Tibial nerve (tissue), 4 donors: ENCODE results near the gene GTF2A1L.

Experiments used
- EP300 ChIP-seq, 2 donors: sonication (generic); formaldehyde crosslinking; IDR thresholded peaks; one replicate each; pipeline ENCODE4 v1.6.1; 2017; ENCODE audit warnings: antibody characterized with exemption in 2 of 2, mild to moderate bottlenecking in 1 of 2
- POLR2A ChIP-seq, 2 donors: fragments of 450-650 bp; IDR thresholded peaks; one replicate each; pipeline ENCODE4 v1.6.1; 2017; ENCODE audit warnings: antibody characterized with exemption in 2 of 2, mild to moderate bottlenecking in 2 of 2, moderate library complexity in 2 of 2
- TF ChIP-seq, protein P1 (sequence below), 5 experiments: fragments of 200-600 bp in 3 of 5; fragments of 450-650 bp in 2 of 5; sonication (generic) in 3 of 5; IDR thresholded peaks; one replicate each; pipeline ENCODE4 v1.5.1; 2016 to 2019; ENCODE audit warnings: antibody characterized with exemption in 5 of 5, mild to moderate bottlenecking in 3 of 5, moderate library complexity in 2 of 5

DNA sequence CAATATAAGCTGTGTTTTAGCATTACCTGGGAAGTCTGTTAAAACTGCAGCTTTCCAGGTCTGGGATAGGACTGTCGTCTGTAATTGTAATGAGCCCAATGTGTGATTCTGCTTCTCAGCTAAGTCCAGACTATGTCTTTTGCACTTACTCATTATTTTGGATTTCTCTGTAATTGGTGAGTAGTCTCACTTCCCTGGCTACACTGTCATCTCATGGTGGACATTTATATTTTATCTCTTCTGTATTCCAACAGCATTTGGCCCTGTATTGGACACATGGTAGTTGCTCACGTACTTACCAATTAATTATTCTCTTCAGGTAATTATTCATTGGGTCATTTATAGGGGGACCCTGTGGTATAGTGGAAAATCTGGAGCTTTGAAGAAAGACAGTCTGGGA lies 109.9 kb downstream of the GTF2A1L start:
- TF ChIP-seq POLR2A (IDR thresholded peaks at IDR 0.05) (no peak), EP300 (IDR thresholded peaks at IDR 0.05) (no peak)
- TF ChIP-seq, protein P1, sequence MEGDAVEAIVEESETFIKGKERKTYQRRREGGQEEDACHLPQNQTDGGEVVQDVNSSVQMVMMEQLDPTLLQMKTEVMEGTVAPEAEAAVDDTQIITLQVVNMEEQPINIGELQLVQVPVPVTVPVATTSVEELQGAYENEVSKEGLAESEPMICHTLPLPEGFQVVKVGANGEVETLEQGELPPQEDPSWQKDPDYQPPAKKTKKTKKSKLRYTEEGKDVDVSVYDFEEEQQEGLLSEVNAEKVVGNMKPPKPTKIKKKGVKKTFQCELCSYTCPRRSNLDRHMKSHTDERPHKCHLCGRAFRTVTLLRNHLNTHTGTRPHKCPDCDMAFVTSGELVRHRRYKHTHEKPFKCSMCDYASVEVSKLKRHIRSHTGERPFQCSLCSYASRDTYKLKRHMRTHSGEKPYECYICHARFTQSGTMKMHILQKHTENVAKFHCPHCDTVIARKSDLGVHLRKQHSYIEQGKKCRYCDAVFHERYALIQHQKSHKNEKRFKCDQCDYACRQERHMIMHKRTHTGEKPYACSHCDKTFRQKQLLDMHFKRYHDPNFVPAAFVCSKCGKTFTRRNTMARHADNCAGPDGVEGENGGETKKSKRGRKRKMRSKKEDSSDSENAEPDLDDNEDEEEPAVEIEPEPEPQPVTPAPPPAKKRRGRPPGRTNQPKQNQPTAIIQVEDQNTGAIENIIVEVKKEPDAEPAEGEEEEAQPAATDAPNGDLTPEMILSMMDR (IDR thresholded peaks at IDR 0.05): peak in 1 of 5 experiments; percentile 32
